Mononuclear cell (primary cell): Measurements from ENCODE around the gene RXFP1. TPM values are rescaled to one million over a fixed set of nuclear protein-coding genes. Genes with fewer than 3 reads are reported as not detected.

Experiments
- total RNA-seq: library from RNA; depleted of rRNA; stranded (reverse); fragments of >200 nt; gene quantifications from one replicate; pipeline ENCODE4 v1.2.3, GENCODE V29; 2012

The RXFP1 gene
- total RNA-seq, 1 donor: not detected

Other genes starting within 250 kb of the RXFP1 start
- gene C4orf46, start 150.0 kb downstream of the RXFP1 start, total RNA-seq: 14.9 TPM
- 16.7 TPM for gene ETFDH, start 150.4 kb downstream of the RXFP1 start, total RNA-seq
- 9.6 TPM for gene PPID, start 201.5 kb downstream of the RXFP1 start, total RNA-seq
- 30.9 TPM for gene FNIP2, start 247.1 kb downstream of the RXFP1 start, total RNA-seq